ENCODE data around the gene CFAP157.

Gene CFAP157

DNA sequence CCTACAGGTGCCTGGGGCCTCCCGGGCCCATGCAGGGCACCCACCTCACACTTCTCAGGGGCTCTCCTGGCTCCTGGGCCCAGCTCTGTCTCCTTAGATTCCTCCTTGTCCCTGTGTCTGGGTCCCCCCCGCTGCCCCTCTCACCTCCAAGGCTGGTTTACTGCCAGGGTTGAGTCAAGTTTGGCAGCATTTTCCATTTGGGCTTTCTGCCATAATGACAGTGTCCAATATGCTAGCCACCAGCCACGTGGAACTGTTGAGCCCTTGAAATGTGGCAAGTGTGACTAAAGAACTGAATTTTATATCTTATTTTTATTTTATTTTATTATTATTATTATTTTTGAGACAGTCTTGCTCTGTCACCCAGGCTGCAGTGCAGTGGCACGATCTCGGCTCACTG, 11.0 kb downstream of the CFAP157 start:
- Histone ChIP-seq H3K27ac (no peak overlapping the region), H3K27me3 (replicated peaks) (no peaks in the 10 kb centered on the region), H3K36me3 (replicated peaks) (no peaks in the 10 kb centered on the region), H3K4me3 (ENCODE audit: low read depth, low read length) (no peak overlapping the region)
- no peak for TF ChIP-seq CTCF (IDR thresholded peaks at IDR 0.05; ENCODE audit: low read depth, low read length, missing control alignments)
- in situ Hi-C loops (cut with HindIII; ENCODE audit: low pct_ligation_motif_present, low sequenced_read_pairs), result no loop called here
- no peak for DNase-seq

DNA sequence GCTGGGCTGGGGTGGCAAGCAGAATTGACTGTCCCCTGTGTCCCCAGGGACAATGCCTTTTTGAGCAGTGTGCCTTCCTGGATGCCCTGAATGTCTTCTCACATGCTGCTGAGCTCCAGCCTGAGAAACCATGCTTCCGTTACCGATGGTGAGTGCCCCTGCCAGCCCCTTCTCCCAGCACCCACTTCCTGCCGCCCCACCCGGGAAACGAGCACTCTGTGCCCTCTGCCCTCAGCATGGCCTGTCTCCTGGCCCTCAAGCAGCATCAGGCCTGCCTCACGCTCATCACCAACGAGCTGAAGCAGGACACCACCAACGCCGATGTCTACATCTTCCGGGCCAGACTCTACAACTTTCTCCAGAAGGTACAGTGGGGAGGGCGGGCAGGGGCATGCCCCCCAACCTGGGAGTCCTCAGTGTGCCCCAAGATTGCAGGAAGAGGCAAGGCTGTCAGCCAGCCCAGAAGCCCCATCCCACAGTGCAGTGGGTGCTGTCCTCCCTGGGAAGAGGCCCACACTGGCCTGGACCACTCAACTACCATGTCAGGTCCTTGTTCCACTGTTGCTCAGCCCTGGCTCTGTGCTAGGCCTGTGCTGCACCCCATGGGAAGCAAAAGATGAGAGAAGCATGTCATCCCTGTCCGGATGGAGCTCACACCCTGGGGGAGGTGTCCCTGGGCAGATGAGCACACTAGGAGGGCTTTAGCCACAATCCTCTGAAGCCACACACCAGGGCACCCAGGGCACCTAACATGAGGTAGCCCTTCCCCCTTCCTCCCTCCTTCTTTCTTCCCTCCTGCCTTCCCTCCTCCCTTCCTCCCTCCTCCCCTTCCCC, 13.5 kb downstream of the CFAP157 start:
- DNase-seq, result no peak
- no peak overlapping the region for H3K27ac ChIP-seq

DNA sequence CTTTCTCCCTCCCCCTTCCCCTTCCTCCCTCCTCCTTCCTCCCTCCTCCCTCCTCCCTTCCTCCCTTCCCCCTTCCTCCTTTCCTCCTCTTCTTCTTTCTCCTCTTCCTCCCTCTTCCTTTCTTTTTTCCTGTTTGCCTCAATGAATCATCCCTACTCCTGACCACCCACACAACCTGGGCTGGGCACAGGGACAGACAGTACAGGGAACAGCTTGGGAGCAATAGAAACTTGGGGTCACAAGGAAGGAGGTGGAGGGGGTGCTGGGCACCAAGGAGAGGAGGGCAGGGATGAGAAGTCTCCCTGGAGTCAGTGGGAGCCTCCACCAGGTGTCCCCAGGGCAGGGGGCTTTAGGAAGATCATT, 14.1 kb downstream of the CFAP157 start:
- Histone ChIP-seq H3K36me3 (replicated peaks) (no peaks in the 10 kb centered on the region), H3K4me3 (ENCODE audit: low read depth, low read length) (no peak overlapping the region), H3K27ac (no peak overlapping the region), H3K27me3 (replicated peaks) (no peaks in the 10 kb centered on the region)
- DNase-seq, result no peak
- no peak for TF ChIP-seq CTCF (IDR thresholded peaks at IDR 0.05; ENCODE audit: low read depth, low read length, missing control alignments)
- in situ Hi-C loops (cut with HindIII; ENCODE audit: low pct_ligation_motif_present, low sequenced_read_pairs), result no loop called here

More for the DNA sequence above, 13.5 kb downstream of the CFAP157 start:
- TF ChIP-seq CTCF (IDR thresholded peaks at IDR 0.05; ENCODE audit: low read depth, low read length, missing control alignments), result no peak
- H3K4me3 ChIP-seq (ENCODE audit: low read depth, low read length), result no peak overlapping the region
- in situ Hi-C loops (cut with HindIII; ENCODE audit: low pct_ligation_motif_present, low sequenced_read_pairs), result no loop called here
- no peaks in the 10 kb centered on the region for H3K36me3 ChIP-seq (replicated peaks)
- H3K27me3 ChIP-seq (replicated peaks), result no peaks in the 10 kb centered on the region

- Histone ChIP-seq H3K36me3 (replicated peaks) (no peaks in the 10 kb centered on the region), H3K27me3 (replicated peaks) (no peaks in the 10 kb centered on the region)
- in situ Hi-C loops (cut with HindIII; ENCODE audit: low pct_ligation_motif_present, low sequenced_read_pairs), result no loop called here
Observed at GRCh38 chr9:127721391-127721821, 14.6 kb downstream of the CFAP157 start.

DNA sequence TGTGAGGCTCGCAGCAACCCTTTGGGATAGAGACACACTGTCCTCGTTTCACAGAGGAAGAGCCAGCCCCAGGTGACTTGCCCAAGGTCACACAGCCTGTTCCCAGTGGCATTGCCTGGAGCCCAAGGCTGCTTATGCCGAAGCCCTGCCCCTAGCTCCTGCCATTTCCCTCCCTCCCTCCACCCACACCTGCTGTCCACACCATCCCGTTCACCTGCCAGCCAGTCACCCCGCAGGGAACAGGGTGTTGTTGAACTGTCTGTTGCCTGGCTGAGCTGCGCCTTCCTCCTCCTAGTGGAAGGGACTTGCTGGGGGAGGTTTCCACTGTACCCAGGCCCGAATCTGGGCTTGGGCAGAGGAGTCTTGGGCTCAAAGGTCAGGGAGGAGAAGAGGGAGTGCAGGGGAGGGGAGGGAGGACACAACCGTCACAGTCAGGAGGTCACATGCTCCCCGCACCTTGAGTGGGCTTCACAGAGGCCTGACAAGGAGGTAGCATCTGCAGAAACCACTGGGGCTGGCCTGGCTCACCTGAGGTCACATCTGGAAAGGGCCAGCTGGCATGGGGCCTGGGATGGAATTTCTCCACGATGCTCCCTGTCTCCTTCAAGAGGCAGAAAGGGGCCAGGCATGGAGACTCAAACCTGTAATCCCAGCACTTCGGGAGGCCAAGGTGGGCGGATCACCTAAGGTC, 15.4 kb downstream of the CFAP157 start:
- in situ Hi-C loops (cut with HindIII; ENCODE audit: low pct_ligation_motif_present, low sequenced_read_pairs), result no loop called here

More at GRCh38 chr9:127721391-127721821, 14.6 kb downstream of the CFAP157 start:
- no peak for DNase-seq
- H3K27ac ChIP-seq, result no peak overlapping the region
- no peak overlapping the region for H3K4me3 ChIP-seq (ENCODE audit: low read depth, low read length)
- no peak for TF ChIP-seq CTCF (IDR thresholded peaks at IDR 0.05; ENCODE audit: low read depth, low read length, missing control alignments)

More for the DNA sequence above, 15.4 kb downstream of the CFAP157 start:
- TF ChIP-seq CTCF (IDR thresholded peaks at IDR 0.05; ENCODE audit: low read depth, low read length, missing control alignments), result no peak
- Histone ChIP-seq H3K4me3 (ENCODE audit: low read depth, low read length) (no peak overlapping the region), H3K27me3 (replicated peaks) (no peaks in the 10 kb centered on the region), H3K27ac (no peak overlapping the region), H3K36me3 (replicated peaks) (no peaks in the 10 kb centered on the region)
- DNase-seq, result no peak

Data from brain microvascular endothelial cell (primary cell).